Head of caudate nucleus (tissue), 42 donors: ENCODE data around the gene PALLD.

Source experiments
- DNase-seq, 42 donors: peaks; one replicate each; pipeline versions ENCODE4 v3.0.0 to v3.0.0-alpha.2; 2020 to 2021; ENCODE audit warnings: mixed read lengths in 7 of 42
- intact Hi-C: fragments of 100-400 bp; cut with DNase I; formaldehyde crosslinking; loops from one replicate; pipeline ENCODE4 v1.15.0; 2022

Gene PALLD

GRCh38 chr4:168811207-168811606 is 314.4 kb downstream of the PALLD start:
- no peak for DNase-seq
- intact Hi-C loops: no loop called here

- DNase-seq: no peak
- intact Hi-C loops: no loop called here
These were observed 315.2 kb downstream of the PALLD start for GRCh38 chr4:168811786-168812651.

GRCh38 chr4:168812806-168813205 is 316.0 kb downstream of the PALLD start:
- intact Hi-C loops: no loop called here
- DNase-seq: no peak

- no peak for DNase-seq
- intact Hi-C loops: no loop called here
These were observed 317.0 kb downstream of the PALLD start for GRCh38 chr4:168813890-168814289.

- intact Hi-C loops: no loop called here
- DNase-seq: no peak
These were observed 318.8 kb downstream of the PALLD start for GRCh38 chr4:168815379-168816345.

GRCh38 chr4:168817370-168817769 is 320.5 kb downstream of the PALLD start:
- no peak for DNase-seq

GRCh38 chr4:168822481-168822880 is 325.6 kb downstream of the PALLD start:
- intact Hi-C loops: no loop called here
- DNase-seq: no peak

More at GRCh38 chr4:168817370-168817769, 320.5 kb downstream of the PALLD start:
- intact Hi-C loops: no loop called here

GRCh38 chr4:168825975-168826374 is 329.1 kb downstream of the PALLD start:
- no peak for DNase-seq
- intact Hi-C loops: no loop called here

- intact Hi-C loops: no loop called here
- no peak for DNase-seq
These were observed 329.8 kb downstream of the PALLD start for GRCh38 chr4:168826620-168827019.

- DNase-seq: no peak
These were observed 334.1 kb downstream of the PALLD start for GRCh38 chr4:168830777-168831512.

GRCh38 chr4:168831585-168831918 is 334.7 kb downstream of the PALLD start:
- intact Hi-C loops: no loop called here
- peak in 1 of 42 donors; percentile 17 for DNase-seq

More at GRCh38 chr4:168830777-168831512, 334.1 kb downstream of the PALLD start:
- intact Hi-C loops: no loop called here

GRCh38 chr4:168831919-168832762 is 335.3 kb downstream of the PALLD start:
- DNase-seq: peak; percentile 12 to 88 (median 63)
- intact Hi-C loops: no loop called here

GRCh38 chr4:168832763-168833575 is 336.1 kb downstream of the PALLD start:
- DNase-seq: peak in 41 of 42 donors; percentile 11 to 71 (median 47)
- intact Hi-C loops: no loop called here

- DNase-seq: peak in 1 of 42 donors; percentile 14
- intact Hi-C loops: no loop called here
These were observed 337.0 kb downstream of the PALLD start for GRCh38 chr4:168833881-168834280.

GRCh38 chr4:168835880-168836454 is 339.1 kb downstream of the PALLD start:
- DNase-seq: no peak
- intact Hi-C loops: no loop called here

- peak in 41 of 42 donors; percentile 29 to 93 (median 64) for DNase-seq
- intact Hi-C loops: no loop called here
These were observed 339.6 kb downstream of the PALLD start for GRCh38 chr4:168836490-168836889.

GRCh38 chr4:168837922-168838321 is 341.1 kb downstream of the PALLD start:
- intact Hi-C loops: no loop called here

More at GRCh38 chr4:168837922-168838321, 341.1 kb downstream of the PALLD start:
- DNase-seq: no peak
